Stimulated activated CD8-positive, alpha-beta memory T cell treated with anti-CD3 and anti-CD28 coated beads, Interleukin-7, amount 100 ng/mL, for 1 hour (primary cell): ENCODE results near the gene RAB36.

Experiments used
- DNase-seq, 2 donors: peaks; one replicate each; pipeline ENCODE4 v3.0.0-alpha.2; 2020; ENCODE audit warnings: low read depth in 2 of 2

Gene RAB36

GRCh38 chr22:23206915-23207314, 61.6 kb downstream of the RAB36 start:
- no peak for DNase-seq

GRCh38 chr22:23207729-23208393, 62.6 kb downstream of the RAB36 start:
- no peak for DNase-seq

- DNase-seq: no peak
Observed at GRCh38 chr22:23210428-23211170, 65.3 kb downstream of the RAB36 start.

GRCh38 chr22:23211622-23212021, 66.3 kb downstream of the RAB36 start:
- no peak for DNase-seq

GRCh38 chr22:23212061-23213021, 67.1 kb downstream of the RAB36 start:
- DNase-seq: no peak

GRCh38 chr22:23213022-23213555, 67.8 kb downstream of the RAB36 start:
- DNase-seq: no peak

GRCh38 chr22:23213581-23214334, 68.5 kb downstream of the RAB36 start:
- no peak for DNase-seq
